A673 (cell line): ENCODE measurements around the gene PJA1. TPM values are rescaled to one million over a fixed set of nuclear protein-coding genes. Genes with fewer than 3 reads are reported as not detected.

Experiments
- BruUV-seq: library from RNA; stranded (reverse); fragments of 400-500 nt; replicated peaks from 2 replicates; lab custom pipeline; 2021; lab: Mats Ljungman, UMichigan
- CTCF ChIA-PET: fragments of 300-600 bp; sonication (Branson Sonifier 250); formaldehyde crosslinking; loops from one replicate; lab custom pipeline; 2022; ENCODE audit warnings: antibody characterized with exemption; lab: Charles Lee
- POLR2A ChIA-PET: fragments of 300-600 bp; sonication (Branson Sonifier 250); formaldehyde crosslinking; loops from one replicate; lab custom pipeline; 2022; ENCODE audit warnings: antibody characterized with exemption; ENCODE audit not compliant: low non-redundant PET; lab: Charles Lee
- DNase-seq: peaks from one replicate; pipeline ENCODE4 v3.0.0-alpha.2; 2015; ENCODE audit warnings: low spot score
- H3K27ac ChIP-seq: fragments of 200-600 bp; sonication (generic); 2 replicates; pipeline ENCODE4 v1.5.1; 2016; ENCODE audit warnings: mixed run types, low read depth, mild to moderate bottlenecking, mixed read lengths, antibody characterized with exemption, low read length; ENCODE audit not compliant: poor library complexity, severe bottlenecking
- H3K27me3 ChIP-seq: fragments of 200-600 bp; sonication (generic); replicated peaks from 2 replicates; pipeline ENCODE4 v1.6.1; 2017; ENCODE audit warnings: mixed run types, low read depth, mild to moderate bottlenecking, mixed read lengths, antibody characterized with exemption, low read length; ENCODE audit not compliant: insufficient read depth, poor library complexity
- H3K36me3 ChIP-seq: fragments of 200-600 bp; sonication (generic); 2 replicates; pipeline ENCODE4 v1.6.1; 2016; ENCODE audit warnings: mixed run types, mild to moderate bottlenecking, mixed read lengths, antibody characterized with exemption, low read length; ENCODE audit not compliant: insufficient read depth, poor library complexity, severe bottlenecking
- H3K4me1 ChIP-seq: fragments of 200-600 bp; sonication (generic); 2 replicates; pipeline ENCODE4 v1.6.1; 2017; ENCODE audit warnings: mixed run types, mild to moderate bottlenecking, mixed read lengths, antibody characterized with exemption, low read length; ENCODE audit not compliant: insufficient read depth, poor library complexity, severe bottlenecking
- H3K4me3 ChIP-seq: fragments of 200-600 bp; sonication (generic); 2 replicates; pipeline ENCODE4 v1.5.1; 2016; ENCODE audit warnings: low read depth, mixed run types, mild to moderate bottlenecking, mixed read lengths, low read length; ENCODE audit not compliant: poor library complexity, severe bottlenecking
- H3K9me3 ChIP-seq: fragments of 200-600 bp; sonication (generic); 2 replicates; pipeline ENCODE4 v1.6.1; 2016; ENCODE audit warnings: mixed run types, low read depth, mild to moderate bottlenecking, mixed read lengths, antibody characterized with exemption, low read length; ENCODE audit not compliant: poor library complexity, severe bottlenecking
- CTCF ChIP-seq: fragments of 300-800, 200-600 bp; sonication (generic); conservative IDR thresholded peaks from 2 replicates; pipeline ENCODE4 v1.5.1; 2017; ENCODE audit warnings: low read depth, mild to moderate bottlenecking, antibody characterized with exemption, low read length, moderate library complexity, mixed read lengths
- EZH2 ChIP-seq: fragments of 200-600 bp; sonication (generic); IDR thresholded peaks from 2 replicates; pipeline ENCODE4 v1.6.1; 2017; ENCODE audit warnings: borderline replicate concordance, low read depth, mild to moderate bottlenecking, mixed read lengths, antibody characterized with exemption, low read length; ENCODE audit not compliant: poor library complexity, severe bottlenecking
- intact Hi-C: fragments of 100-400 bp; cut with micrococcal nuclease; formaldehyde crosslinking; loops from one replicate; pipeline ENCODE4 v1.10.0; 2022; ENCODE audit not compliant: unreplicated experiment
- total RNA-seq: library from RNA; stranded (reverse); gene quantifications from 2 replicates; pipeline ENCODE4 v1.2.3, GENCODE V29; 2021

Gene PJA1
- total RNA-seq, 1 experiment from 2014 or later: 36.0 TPM

GRCh38 chrX:69155786-69156520 is 9.3 kb downstream of the PJA1 start:
- Histone ChIP-seq H3K4me3 (no peak overlapping the region), H3K27ac (no peak overlapping the region), H3K27me3 (no peaks in the 10 kb centered on the region), H3K36me3 (no peaks in the 10 kb centered on the region), H3K4me1 (no peaks in the 10 kb centered on the region), H3K9me3 (no peaks in the 10 kb centered on the region)
- intact Hi-C loops: loop anchor here (10.0 kb wide), 1 partner anchor 129 kb away; no protein-coding TSS in a partner anchor
- BruUV-seq: no TSS peak
- no peak for DNase-seq
- TF ChIP-seq CTCF (no peak), EZH2 (no peak)
- CTCF ChIA-PET: interaction anchor here (0.5 kb wide), 1 partner anchor 325 kb away, joined by 3 read pairs; no protein-coding TSS in a partner anchor
- POLR2A ChIA-PET: interaction anchor here (0.7 kb wide), 1 partner anchor 325 kb away, joined by 3 read pairs; no protein-coding TSS in a partner anchor

GRCh38 chrX:69154051-69154450 is 11.2 kb downstream of the PJA1 start:
- Histone ChIP-seq H3K9me3 (no peaks in the 10 kb centered on the region), H3K27ac (no peak overlapping the region), H3K27me3 (no peaks in the 10 kb centered on the region), H3K4me1 (no peaks in the 10 kb centered on the region), H3K36me3 (no peaks in the 10 kb centered on the region), H3K4me3 (no peak overlapping the region)
- ChIA-PET CTCF (no interaction called here), POLR2A (no interaction called here)
- no TSS peak for BruUV-seq
- no peak for DNase-seq
- TF ChIP-seq EZH2 (no peak), CTCF (no peak)
- intact Hi-C loops: loop anchor here (10.0 kb wide), 1 partner anchor 131 kb away; no protein-coding TSS in a partner anchor

DNA sequence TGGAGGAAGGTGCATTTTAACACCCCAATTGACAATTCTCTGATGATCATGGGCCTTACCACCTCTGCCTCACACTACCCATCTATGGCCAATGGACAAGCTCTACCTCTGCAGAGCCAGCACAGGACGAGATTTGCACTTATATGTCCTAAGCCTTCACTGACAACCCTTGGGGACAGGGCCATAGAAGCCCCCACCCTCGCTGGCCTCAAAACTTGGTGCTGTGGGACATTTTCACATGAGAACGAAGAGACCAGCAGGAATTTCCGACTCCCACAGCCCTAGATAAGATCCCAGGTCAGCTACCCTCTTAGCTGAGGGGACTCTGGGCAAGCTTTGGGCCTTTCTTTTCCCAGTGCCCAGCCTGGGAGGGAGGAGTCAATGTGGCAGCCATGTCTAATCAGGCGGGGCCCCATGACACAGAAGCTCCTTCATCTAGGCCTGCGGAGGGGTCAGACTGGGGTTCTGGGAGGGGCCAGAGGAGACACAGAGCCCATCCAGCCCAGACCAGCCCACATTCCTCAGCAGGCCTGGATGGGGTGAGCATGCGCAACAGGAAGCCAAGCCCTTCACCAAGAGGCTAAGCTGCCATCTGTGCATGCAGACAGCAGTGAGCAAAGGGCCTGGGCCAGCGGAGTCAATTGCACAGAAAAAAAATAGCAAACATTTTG is 12.1 kb downstream of the PJA1 start:
- DNase-seq: no peak
- ChIA-PET CTCF (interaction anchor here (0.7 kb wide), 1 partner anchor 326 kb away, joined by 4 read pairs; no protein-coding TSS in a partner anchor), POLR2A (no interaction called here)
- Histone ChIP-seq H3K4me1 (no peaks in the 10 kb centered on the region), H3K27me3 (no peaks in the 10 kb centered on the region), H3K9me3 (no peaks in the 10 kb centered on the region), H3K4me3 (no peak overlapping the region), H3K36me3 (no peaks in the 10 kb centered on the region), H3K27ac (no peak overlapping the region)
- intact Hi-C loops: loop anchor here (10.0 kb wide), 1 partner anchor 132 kb away; no protein-coding TSS in a partner anchor
- BruUV-seq: no TSS peak
- no peak for TF ChIP-seq EZH2
- no peak for TF ChIP-seq CTCF
